GM12878 (cell line): ENCODE results near the gene CFLAR. TPM values are rescaled to one million over a fixed set of nuclear protein-coding genes. Genes with fewer than 3 reads are reported as not detected.

Experiments used
- ATAC-seq: fragments of 200-7000 bp; cut with Tn5 transposase; 3 replicates; pipeline ENCODE4 v1.9.1; 2020; ENCODE audit warnings: mild to moderate bottlenecking, moderate library complexity
- BruUV-seq: library from RNA; stranded (reverse); fragments of 400-500 nt; replicated peaks from 2 replicates; lab custom pipeline; 2021; lab: Mats Ljungman, UMichigan
- CTCF ChIA-PET: fragments of 300-600 bp; sonication (Branson Sonifier 250); formaldehyde crosslinking; extraction: SDS; loops from one replicate; lab custom pipeline; 2021; ENCODE audit warnings: inconsistent platforms; lab: Yijun Ruan, JAX
- POLR2A ChIA-PET: fragments of 350-600 bp; formaldehyde crosslinking; extraction: SDS; loops from one replicate; lab custom pipeline; 2021; ENCODE audit warnings: inconsistent platforms; lab: Charles Lee
- RAD21 ChIA-PET: fragments of 300-600 bp; sonication (Branson Sonifier 250); formaldehyde crosslinking; loops from one replicate; lab custom pipeline; 2023; ENCODE audit warnings: antibody characterized with exemption; ENCODE audit not compliant: unreplicated experiment; lab: Charles Lee
- SMC1A ChIA-PET: fragments of 300-600 bp; sonication (Branson Sonifier 250); formaldehyde crosslinking; loops from one replicate; lab custom pipeline; 2023; ENCODE audit not compliant: unreplicated experiment, uncharacterized antibody; lab: Charles Lee
- DNase-seq: peaks from one replicate; pipeline ENCODE4 v3.0.0-alpha.2; 2011; ENCODE audit warnings: low read depth, low spot score
- FAIRE-seq: peaks from 3 replicates; lab custom pipeline; 2011; peaks lifted over from hg19 to GRCh38; lab: Jason Lieb, UNC
- H2AFZ ChIP-seq: 2 replicates; pipeline ENCODE4 v1.6.0; 2011; ENCODE audit warnings: low read depth, low read length, control low read depth; ENCODE audit not compliant: control insufficient read depth
- H3K27ac ChIP-seq: 2 replicates; pipeline ENCODE4 v1.5.1; 2011; ENCODE audit warnings: control low read depth; ENCODE audit not compliant: control insufficient read depth, insufficient read depth
- H3K27me3 ChIP-seq, 2 experiments: replicated peaks in 1 of 2; 2 replicates each; pipeline versions ENCODE4 v1.6.0 to v1.6.1; 2011; ENCODE audit warnings: low read length in 1 of 2; ENCODE audit not compliant: control insufficient read depth in 2 of 2, insufficient read depth in 2 of 2
- H3K36me3 ChIP-seq, 2 experiments: 2 replicates each; pipeline ENCODE4 v1.5.1; 2011; ENCODE audit warnings: low read length in 1 of 2; ENCODE audit not compliant: control insufficient read depth in 2 of 2, insufficient read depth in 2 of 2
- H3K4me1 ChIP-seq: 2 replicates; pipeline ENCODE4 v1.6.1; 2011; ENCODE audit warnings: mild to moderate bottlenecking, low read length, moderate library complexity, mixed read lengths; ENCODE audit not compliant: control insufficient read depth, insufficient read depth
- H3K4me2 ChIP-seq: 2 replicates; pipeline ENCODE4 v1.6.0; 2011; ENCODE audit warnings: control low read depth; ENCODE audit not compliant: control insufficient read depth, insufficient read depth
- H3K4me3 ChIP-seq: fragments of 200-600 bp; sonication (generic); 2 replicates; pipeline ENCODE4 v1.5.1; 2016
- H3K79me2 ChIP-seq: 2 replicates; pipeline ENCODE4 v1.6.0; 2011; ENCODE audit warnings: low read length; ENCODE audit not compliant: control insufficient read depth, insufficient read depth
- H3K9ac ChIP-seq: 2 replicates; pipeline ENCODE4 v1.8.0; 2011; ENCODE audit warnings: low read length, control low read depth, mixed read lengths; ENCODE audit not compliant: control insufficient read depth, insufficient read depth
- H3K9me3 ChIP-seq: replicated peaks from 3 replicates; pipeline ENCODE4 v1.5.1; 2011; ENCODE audit warnings: mild to moderate bottlenecking, low read length; ENCODE audit not compliant: control insufficient read depth, insufficient read depth
- H4K20me1 ChIP-seq: 2 replicates; pipeline ENCODE4 v1.6.0; 2011; ENCODE audit not compliant: control insufficient read depth, insufficient read depth
- ESRRA ChIP-seq: IDR thresholded peaks from 2 replicates; pipeline ENCODE4 v1.6.1; 2012; ENCODE audit warnings: mild to moderate bottlenecking, low read length, improper control_type of control experiment
- ETV6 ChIP-seq, 2 experiments: fragments of 450-650 bp in 1 of 2; IDR thresholded peaks in 1 of 2; conservative IDR thresholded peaks in 1 of 2; 2 replicates each; pipeline ENCODE4 v1.6.1; 2014; ENCODE audit warnings: antibody characterized with exemption in 1 of 2, borderline replicate concordance in 1 of 2, low read depth in 1 of 2, mild to moderate bottlenecking in 1 of 2, moderate library complexity in 1 of 2
- EZH2 ChIP-seq: IDR thresholded peaks from 2 replicates; pipeline ENCODE4 v1.6.1; 2012; ENCODE audit warnings: low read depth, mild to moderate bottlenecking, control low read depth, inconsistent platforms, low read length, borderline replicate concordance; ENCODE audit not compliant: control insufficient read depth
- FOXK2 ChIP-seq: fragments of 450-650 bp; IDR thresholded peaks from 2 replicates; pipeline ENCODE4 v1.6.1; 2017; ENCODE audit warnings: mild to moderate bottlenecking, moderate library complexity
- HDAC6 ChIP-seq: fragments of 200-600 bp; sonication (generic); IDR thresholded peaks from one replicate; pipeline ENCODE4 v1.8.0; 2017; ENCODE audit warnings: antibody characterized with exemption; ENCODE audit not compliant: unreplicated experiment
- MYC ChIP-seq: IDR thresholded peaks from 2 replicates; pipeline ENCODE4 v1.6.1; 2011; ENCODE audit warnings: mild to moderate bottlenecking, low read length, moderate library complexity, inconsistent platforms; ENCODE audit not compliant: insufficient read depth, insufficient replicate concordance, insufficient read length, severe bottlenecking
- PKNOX1 ChIP-seq: fragments of 450-650 bp; IDR thresholded peaks from 2 replicates; pipeline ENCODE4 v1.6.1; 2016; ENCODE audit warnings: mild to moderate bottlenecking
- POLR2A ChIP-seq: IDR thresholded peaks from 2 replicates; pipeline ENCODE4 v1.6.1; 2011; ENCODE audit warnings: low read depth, mild to moderate bottlenecking, low read length
- POLR2AphosphoS2 ChIP-seq: IDR thresholded peaks from 2 replicates; pipeline ENCODE4 v1.6.1; 2011; ENCODE audit warnings: low read depth, mild to moderate bottlenecking, low read length, improper control_type of control experiment, moderate library complexity
- STAT1 ChIP-seq: fragments of 450-650 bp; conservative IDR thresholded peaks from 2 replicates; pipeline ENCODE4 v1.6.1; 2014; ENCODE audit warnings: antibody characterized with exemption, mild to moderate bottlenecking
- STAT3 ChIP-seq: IDR thresholded peaks from 2 replicates; pipeline ENCODE4 v1.6.1; 2011; ENCODE audit warnings: low read depth, low read length, improper control_type of control experiment
- WRNIP1 ChIP-seq: IDR thresholded peaks from 2 replicates; pipeline ENCODE4 v1.6.1; 2011; ENCODE audit warnings: low read depth, low read length, improper control_type of control experiment, borderline replicate concordance
- WGBS: methylation state at CpG from one replicate; pipeline ENCODE4 v1.1.6; 2016; ENCODE audit warnings: low lambda C conversion rate; ENCODE audit not compliant: insufficient replicate concordance, insufficient coverage; ENCODE audit errors: missing lambda C conversion rate; 5-methylcytosine and 5-hydroxymethylcytosine counted together
- in situ Hi-C: fragments of 300-500 bp; cut with MboI; formaldehyde crosslinking; loops from 9 replicates; pipeline ENCODE4 v1.14.3; 2018; ENCODE audit warnings: mixed read lengths
- intact Hi-C: fragments of 100-400 bp; cut with micrococcal nuclease; formaldehyde crosslinking; loops from one replicate; pipeline ENCODE4 v1.14.2; 2022; ENCODE audit not compliant: unreplicated experiment
- polyA plus RNA-seq, 11 experiments: library from polyadenylated mRNA; depleted of rRNA in 4 of 11; unstranded in 6 of 11; stranded (reverse) in 5 of 11; fragments of >200 nt; fragmentation: Nextera tagmentation in 4 of 11; fragmentation: Illumina TruSeq in 1 of 11; extraction: Ambion mirVana in 4 of 11; extraction: Trizol in 1 of 11; gene quantifications; 1 replicate in 1 of 11; 2 replicates in 10 of 11; pipeline versions ENCODE4 v1.2.1 to v1.2.3, GENCODE V29; 2011 to 2016; ENCODE audit warnings: inconsistent platforms in 2 of 11, missing spikeins in 2 of 11, low read depth in 1 of 11
- total RNA-seq, 4 experiments: library from RNA; depleted of rRNA in 3 of 4; stranded (reverse); fragments of >200 nt in 3 of 4; fragmentation: Illumina TruSeq in 1 of 4; extraction: Trizol in 1 of 4; gene quantifications; 2 replicates each; pipeline versions ENCODE4 v1.2.1 to v1.2.3, GENCODE V29; 2013 to 2021

Gene CFLAR
- total and polyA plus RNA-seq, 10 of the 15 experiments (the other 5 are each of a cell fraction or from before 2014, with no cell fraction given) = 80.6 to 181 (median 101) TPM

- POLR2A ChIA-PET = interaction anchor here (1.0 kb wide), 1 partner anchor 28 kb away, joined by 4 read pairs; no protein-coding TSS in a partner anchor
- H3K4me3 ChIP-seq = no peak overlapping the region
- no peaks in the 10 kb centered on the region for H3K27me3 ChIP-seq
- in situ Hi-C loops (no loop called here), intact Hi-C loops (no loop called here)
- H4K20me1 ChIP-seq = no peaks in the 10 kb centered on the region
- 98% methylated on average over 2 of the region's 2 CpGs for WGBS
- CTCF ChIA-PET = interaction anchor here (1.2 kb wide), 1 partner anchor 30 kb away, joined by 3 read pairs; no protein-coding TSS in a partner anchor
- no peaks in the 10 kb centered on the region for H3K4me1 ChIP-seq
- no peak overlapping the region for H3K9ac ChIP-seq
- FAIRE-seq (no peak), ATAC-seq (no peak), DNase-seq (no peak)
- no peaks in the 10 kb centered on the region for H3K79me2 ChIP-seq
- RAD21 ChIA-PET = interaction anchor here (1.0 kb wide), 1 partner anchor 16 kb away, joined by 3 read pairs; no protein-coding TSS in a partner anchor
- no peaks in the 10 kb centered on the region for H3K9me3 ChIP-seq
- SMC1A ChIA-PET = no interaction called here
- H3K36me3 ChIP-seq = peaks cover 2 to 4% of the 10 kb centered on the region in 2 experiments
- H3K27ac ChIP-seq = no peak overlapping the region
- no peak overlapping the region for H3K4me2 ChIP-seq
- BruUV-seq = no TSS peak
- no peak overlapping the region for H2AFZ ChIP-seq
- no peak for TF ChIP-seq MYC
- TF ChIP-seq FOXK2 = no peak
- TF ChIP-seq STAT3 = no peak
- no peak for TF ChIP-seq ESRRA
- no peak for TF ChIP-seq HDAC6
- TF ChIP-seq ETV6 (conservative IDR thresholded peaks at IDR 0.05 in 1 of 2, IDR thresholded peaks at IDR 0.05 in 1 of 2; ENCODE audit: borderline replicate concordance in 1 of 2, low read depth in 1 of 2) = no peak
- TF ChIP-seq POLR2A = no peak
- TF ChIP-seq STAT1 = no peak
- TF ChIP-seq POLR2AphosphoS2 = no peak
- no peak for TF ChIP-seq PKNOX1
- TF ChIP-seq WRNIP1 = no peak
- TF ChIP-seq EZH2 = no peak
Measured at GRCh38 chr2:201084863-201085262, 31.1 kb upstream of the CFLAR start.
